ENCODE data around the gene SULT2A1.
"Not testable (repeated sequence)": the region's sequence is repeated elsewhere in the genome, so short reads cannot be mapped to it uniquely, and the experiment has no call there.

DNA sequence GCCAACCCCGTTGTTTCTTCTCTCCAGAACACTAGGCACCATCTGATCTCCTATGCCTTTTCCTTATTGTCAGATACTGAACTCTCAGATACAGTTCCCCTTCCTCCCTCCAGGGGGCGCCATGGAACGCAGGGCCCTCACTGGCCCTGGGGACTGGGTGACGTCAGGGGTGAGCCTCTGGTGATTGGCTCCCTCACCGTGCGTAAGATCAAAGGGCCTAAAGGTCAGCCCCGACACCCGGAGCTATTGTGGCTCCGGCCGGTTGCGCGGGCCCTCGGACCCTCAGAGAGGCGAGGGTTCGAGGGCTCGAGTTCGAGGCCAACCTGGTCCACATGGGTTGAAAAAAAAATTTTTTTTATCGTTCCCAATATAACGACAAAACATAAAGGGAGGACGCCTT is 42.5 kb upstream of the SULT2A1 start:
- TF ChIP-seq EZH2 (IDR thresholded peaks at IDR 0.05; ENCODE audit: borderline replicate concordance, low read length) = not testable (repeated sequence)
- TF ChIP-seq, protein P1, sequence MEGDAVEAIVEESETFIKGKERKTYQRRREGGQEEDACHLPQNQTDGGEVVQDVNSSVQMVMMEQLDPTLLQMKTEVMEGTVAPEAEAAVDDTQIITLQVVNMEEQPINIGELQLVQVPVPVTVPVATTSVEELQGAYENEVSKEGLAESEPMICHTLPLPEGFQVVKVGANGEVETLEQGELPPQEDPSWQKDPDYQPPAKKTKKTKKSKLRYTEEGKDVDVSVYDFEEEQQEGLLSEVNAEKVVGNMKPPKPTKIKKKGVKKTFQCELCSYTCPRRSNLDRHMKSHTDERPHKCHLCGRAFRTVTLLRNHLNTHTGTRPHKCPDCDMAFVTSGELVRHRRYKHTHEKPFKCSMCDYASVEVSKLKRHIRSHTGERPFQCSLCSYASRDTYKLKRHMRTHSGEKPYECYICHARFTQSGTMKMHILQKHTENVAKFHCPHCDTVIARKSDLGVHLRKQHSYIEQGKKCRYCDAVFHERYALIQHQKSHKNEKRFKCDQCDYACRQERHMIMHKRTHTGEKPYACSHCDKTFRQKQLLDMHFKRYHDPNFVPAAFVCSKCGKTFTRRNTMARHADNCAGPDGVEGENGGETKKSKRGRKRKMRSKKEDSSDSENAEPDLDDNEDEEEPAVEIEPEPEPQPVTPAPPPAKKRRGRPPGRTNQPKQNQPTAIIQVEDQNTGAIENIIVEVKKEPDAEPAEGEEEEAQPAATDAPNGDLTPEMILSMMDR (IDR thresholded peaks at IDR 0.05; ENCODE audit: low read length) = not testable (repeated sequence)
